ENCODE data around the gene CD4.

The CD4 gene

DNA sequence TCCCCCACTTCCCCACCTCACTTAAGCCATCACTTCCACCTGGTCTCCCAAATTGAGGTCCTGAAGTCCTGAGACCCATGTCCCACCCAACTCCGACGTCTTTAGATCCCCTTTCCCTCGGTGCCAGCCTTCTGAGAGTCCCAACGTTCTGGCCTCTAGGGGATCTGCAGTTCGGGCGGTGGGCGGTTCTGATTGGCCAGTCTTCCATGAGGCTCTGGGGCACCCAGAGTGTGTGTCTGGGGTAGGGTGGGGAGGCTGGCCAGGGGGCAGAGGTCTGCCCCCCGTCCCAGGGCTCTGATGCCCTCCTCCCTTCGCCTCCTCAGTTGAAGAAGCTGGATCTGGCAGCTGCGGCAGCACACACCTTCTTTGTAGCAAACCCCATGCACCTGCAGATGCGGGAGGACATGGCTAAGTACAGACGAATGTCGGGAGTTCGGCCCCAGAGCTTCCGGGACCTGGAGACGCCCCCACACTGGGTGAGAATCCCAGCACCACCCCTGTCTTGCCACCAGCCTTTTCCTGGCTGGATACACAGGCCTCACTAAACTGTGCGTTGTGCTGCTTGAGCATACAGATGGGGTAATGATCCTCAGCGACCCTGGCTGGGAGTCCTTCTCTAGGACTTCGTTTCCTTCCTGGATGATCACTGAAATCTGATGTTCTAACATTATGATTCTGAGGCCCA, 40.4 kb downstream of the CD4 start:
- no peak for DNase-seq

DNA sequence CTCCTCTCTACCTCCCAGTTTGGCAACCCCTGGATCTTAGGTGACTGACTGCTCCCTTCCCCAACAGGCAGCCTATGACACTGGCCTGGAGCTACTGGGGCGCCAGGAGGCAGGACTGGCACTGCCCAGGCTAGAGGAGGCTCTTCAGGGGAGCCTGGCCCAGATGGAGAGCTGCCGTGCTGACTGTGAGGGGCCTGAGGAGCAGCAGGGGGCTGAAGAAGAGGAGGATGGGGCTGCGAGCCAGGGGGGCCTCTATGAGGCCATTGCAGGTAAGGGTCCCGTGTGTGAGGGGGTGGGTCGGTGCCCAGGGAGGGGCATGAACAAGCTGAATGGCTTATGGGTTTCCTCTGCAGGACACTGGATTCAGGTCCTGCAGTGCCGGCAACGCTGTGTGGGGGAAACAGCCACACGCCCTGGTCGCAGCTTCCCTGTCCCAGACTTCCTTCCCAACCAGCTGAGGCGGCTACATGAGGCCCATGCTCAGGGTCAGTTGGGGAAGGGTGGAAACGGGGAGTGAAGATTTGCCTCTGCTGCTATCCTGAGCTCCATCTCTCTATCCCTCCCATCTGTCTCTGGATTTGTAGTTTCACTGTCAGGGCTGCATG, 41.1 kb downstream of the CD4 start:
- no peak for DNase-seq

DNA sequence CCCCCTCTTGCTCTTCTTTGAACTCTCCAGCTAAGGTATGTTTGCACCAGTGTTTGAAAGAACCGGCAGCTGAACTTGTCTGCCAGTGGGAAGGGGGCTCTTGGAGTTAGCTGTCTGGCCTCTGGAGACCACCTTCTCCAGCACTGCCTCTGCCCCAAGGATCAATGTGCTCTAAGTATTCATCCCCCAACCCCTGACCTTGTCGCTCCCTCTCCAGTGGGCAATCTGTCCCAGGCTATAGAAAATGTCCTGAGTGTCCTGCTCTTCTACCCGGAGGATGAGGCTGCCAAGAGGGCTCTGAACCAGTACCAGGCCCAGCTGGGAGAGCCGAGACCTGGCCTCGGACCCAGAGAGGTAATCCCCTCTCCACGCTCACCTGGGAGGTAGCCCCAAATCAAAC, 41.7 kb downstream of the CD4 start:
- no peak for DNase-seq

DNA sequence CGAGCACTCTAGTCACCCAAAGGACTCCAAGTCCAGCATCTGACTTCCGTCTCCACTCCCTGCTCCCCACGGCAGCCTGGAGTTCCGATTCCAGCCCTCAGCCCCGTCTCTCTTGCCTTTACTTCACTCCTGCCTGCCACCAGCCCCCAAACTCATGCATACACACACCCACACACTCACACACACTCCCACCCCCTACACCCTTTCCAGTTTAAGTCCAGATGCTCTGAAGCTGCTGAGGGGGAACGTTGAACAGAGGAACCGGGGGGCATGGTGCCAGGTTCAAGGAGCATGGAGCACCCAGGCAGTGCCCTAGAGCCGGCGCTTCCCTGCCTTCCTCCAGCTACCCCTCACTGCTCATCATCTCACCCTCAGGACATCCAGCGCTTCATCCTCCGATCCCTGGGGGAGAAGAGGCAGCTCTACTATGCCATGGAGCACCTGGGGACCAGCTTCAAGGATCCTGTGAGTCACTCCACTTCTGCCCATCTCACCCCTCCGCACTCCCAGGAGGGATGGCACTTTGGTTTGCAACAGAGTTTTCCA, 42.2 kb downstream of the CD4 start:
- no peak for DNase-seq

DNA sequence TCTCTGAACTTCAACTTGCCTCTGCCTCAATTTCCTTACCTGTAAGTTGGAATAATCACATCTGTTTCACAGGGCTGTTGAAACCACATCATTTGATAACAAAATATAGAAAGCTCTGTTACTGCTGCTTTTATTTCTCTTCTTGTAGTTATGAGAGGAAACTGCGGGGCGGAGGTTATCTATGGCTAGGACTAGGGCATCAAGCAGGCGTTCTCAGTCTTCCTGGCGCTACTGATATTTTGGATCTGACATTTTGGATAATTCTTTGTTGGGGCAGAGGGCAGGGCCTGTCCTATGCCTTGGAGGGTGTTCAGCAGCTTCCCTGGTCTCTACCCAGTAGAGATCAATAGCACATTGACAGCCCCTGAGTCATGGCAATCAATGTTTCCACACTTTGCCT, 42.8 kb downstream of the CD4 start:
- DNase-seq, result no peak

DNA sequence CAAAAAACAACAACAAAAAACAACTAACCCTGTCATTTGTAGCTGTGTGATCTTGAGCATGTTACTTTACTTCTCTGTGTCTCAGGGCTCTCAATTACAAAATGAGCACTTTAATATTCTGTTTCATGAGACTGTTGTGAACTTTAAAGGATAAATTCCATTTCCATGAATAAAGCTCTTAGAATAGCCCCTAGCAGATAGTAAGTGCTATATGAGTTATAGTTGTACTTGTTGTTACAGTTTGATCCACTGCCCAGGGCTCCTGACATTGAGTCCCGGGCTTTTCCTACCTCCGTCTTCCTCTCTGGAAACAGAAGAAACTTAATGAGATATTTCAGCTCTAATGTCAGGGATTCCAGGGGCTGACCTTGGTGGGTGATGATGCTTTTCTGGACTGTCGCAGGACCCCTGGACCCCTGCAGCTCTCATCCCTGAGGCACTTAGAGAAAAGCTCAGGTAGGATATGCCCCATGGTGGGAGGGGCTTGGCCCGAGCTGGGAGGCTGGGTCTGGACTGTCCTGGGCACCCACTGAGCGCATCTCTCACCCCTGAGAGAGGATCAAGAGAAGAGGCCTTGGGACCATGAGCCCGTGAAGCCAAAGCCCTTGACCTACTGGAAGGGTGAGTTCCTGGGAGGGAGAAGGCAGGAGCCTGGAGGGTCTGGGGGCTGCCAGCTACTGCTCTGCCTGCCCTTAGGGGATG, 44.0 kb downstream of the CD4 start:
- DNase-seq, result no peak

DNA sequence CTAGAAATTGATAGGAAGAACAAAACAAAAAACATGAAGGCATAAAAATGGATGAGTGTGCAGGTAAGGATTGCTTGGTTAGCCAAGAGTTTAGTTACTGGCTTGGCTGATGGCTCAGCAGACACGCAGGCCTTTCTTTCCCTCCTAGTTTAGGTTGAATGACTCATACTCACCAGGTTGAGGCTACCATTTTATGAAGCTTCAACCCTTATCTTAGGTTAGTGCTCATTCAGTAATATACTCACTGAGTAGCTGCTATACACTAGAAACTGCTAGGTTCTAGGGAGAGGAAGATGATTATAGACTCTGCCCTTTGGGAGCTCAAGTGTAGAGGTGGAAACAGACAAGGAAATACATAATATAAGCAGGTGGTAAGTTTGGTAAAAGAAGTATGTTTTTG, 44.9 kb downstream of the CD4 start:
- DNase-seq, result no peak

DNA sequence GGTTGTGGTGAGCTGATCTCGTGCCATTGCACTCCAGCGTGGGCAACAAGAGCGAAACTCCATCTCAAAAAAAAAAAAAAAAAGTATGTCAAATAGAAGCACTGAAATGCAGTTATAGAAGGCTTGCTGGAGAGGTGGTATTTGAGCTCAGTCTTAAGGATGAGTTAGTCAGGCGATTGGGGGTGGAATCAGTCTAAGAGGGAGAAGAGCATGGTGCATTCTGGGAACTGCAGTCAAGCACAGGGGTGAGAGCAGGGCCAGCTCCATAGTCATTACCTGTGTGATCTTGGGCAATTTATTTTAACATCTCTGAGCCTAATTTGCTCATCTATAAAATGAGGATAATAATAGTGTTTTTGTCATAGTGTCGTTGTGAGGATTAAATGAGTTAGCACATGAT, 45.5 kb downstream of the CD4 start:
- DNase-seq, result no peak

DNA sequence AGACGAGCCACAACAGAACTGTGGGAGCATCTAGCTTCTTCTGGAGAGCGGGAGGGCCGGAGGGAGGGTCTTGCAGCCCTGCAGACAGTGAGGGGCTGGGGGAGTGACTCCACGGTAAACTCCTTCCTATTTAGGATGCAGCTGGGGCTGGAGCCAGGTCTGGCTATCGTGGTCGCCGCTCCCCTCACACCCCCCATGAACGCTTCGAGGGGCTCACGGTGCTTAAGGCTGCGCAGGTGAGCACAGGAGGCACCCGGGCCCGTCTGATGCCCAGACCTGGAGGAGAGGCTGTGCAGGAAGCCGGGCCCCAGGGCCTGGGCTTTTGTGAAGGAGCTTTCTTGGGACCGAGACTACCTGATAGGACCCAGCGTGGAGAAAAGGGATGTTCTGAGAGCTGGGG, 47.5 kb downstream of the CD4 start:
- no peak for DNase-seq

DNA sequence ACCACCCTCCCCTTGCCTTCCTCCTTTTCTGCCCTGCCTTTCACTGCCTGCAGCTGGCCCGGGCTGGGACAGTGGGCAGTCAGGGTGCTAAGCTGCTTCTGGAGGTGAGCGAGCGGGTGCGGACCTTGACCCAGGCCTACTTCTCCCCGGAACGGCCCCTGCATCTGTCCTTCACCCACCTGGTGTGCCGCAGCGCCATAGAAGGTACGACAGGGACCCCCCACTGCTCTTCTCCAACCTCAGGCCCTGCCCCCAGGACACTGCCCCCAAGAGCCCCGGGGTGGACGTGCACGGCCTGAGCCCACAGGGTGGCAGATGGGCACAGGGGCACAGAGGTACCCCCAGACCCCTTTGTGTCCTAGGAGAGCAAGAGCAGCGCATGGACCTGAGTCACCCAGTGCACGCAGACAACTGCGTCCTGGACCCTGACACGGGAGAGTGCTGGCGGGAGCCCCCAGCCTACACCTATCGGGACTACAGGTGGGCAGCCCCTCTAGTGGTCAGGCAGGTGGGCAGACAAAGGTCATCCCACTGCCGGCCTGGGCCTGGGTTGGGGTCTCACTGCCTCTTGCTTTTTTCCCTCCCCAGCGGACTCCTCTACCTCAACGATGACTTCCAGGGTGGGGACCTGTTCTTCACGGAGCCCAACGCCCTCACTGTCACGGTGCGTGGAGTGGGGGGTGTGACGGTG, 48.2 kb downstream of the CD4 start:
- no peak for DNase-seq

DNA sequence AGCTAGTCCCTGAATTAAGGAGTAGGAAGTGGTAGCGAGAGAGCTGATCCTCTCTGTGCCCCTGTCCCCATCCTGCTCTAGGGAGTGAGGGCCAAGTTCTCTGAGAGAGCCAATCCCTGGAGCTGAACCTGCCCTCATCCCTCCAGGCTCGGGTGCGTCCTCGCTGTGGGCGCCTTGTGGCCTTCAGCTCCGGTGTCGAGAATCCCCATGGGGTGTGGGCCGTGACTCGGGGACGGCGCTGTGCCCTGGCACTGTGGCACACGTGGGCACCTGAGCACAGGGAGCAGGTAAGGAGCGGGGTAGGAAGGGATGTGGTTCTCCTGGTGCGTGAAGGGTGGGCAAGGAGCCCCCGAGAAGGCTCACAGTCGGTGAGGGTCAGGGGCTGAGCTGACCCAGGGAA, 49.5 kb downstream of the CD4 start:
- DNase-seq, result no peak

DNA sequence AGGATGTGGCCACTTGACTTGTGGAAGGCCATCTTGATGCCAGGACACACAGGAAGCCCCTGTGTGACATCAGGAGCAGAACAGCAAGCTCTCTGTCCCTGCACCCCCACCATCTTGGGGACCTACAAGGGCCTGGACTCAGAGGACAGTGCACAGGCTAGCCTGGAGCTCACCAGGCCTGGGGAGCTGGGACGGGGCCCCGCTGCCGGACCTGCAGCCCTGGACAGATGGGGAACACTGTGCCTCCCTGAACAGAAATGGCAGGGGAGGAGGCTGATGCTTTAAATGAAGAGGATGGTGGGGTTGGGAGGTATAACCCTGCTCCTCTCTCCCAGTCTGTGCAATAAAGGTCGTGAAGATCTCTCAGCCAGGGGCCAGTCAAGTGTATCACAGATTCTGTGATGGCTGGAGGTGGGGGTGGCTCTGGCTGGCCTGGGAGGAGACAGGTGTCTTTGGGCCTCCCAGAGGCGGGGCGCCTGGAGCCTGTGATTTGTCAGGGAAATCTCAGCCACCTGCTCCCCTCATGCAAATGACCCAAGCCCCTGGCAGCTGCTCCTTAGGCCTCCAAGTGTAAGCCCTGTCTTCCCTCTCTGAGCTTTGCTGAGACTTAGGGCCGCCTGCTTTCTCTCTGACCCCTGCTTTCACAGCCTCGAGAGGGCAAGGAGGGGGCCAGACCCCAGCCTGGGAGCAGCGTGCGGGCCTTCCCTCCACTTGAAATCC, 50.3 kb downstream of the CD4 start:
- DNase-seq, result no peak

DNA sequence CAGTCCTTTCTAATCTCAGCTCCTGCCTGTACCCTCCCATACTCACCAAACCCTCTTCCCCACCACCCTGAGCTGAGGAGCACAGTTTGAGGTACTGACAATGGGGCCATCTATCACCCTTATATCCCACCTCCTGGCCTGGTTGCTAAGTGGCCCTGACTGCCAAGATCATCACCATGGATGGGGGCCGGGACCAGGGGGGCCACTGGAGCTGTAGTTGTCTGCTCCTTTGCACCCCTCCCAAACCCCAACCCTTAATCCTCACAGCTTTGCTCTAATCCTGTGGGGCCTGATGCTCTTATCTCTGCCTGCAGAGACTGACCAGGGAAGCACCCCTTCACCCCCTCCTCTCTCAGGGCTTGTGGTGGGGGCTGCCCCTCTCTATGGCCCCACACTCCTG, 51.0 kb downstream of the CD4 start:
- DNase-seq, result no peak

DNA sequence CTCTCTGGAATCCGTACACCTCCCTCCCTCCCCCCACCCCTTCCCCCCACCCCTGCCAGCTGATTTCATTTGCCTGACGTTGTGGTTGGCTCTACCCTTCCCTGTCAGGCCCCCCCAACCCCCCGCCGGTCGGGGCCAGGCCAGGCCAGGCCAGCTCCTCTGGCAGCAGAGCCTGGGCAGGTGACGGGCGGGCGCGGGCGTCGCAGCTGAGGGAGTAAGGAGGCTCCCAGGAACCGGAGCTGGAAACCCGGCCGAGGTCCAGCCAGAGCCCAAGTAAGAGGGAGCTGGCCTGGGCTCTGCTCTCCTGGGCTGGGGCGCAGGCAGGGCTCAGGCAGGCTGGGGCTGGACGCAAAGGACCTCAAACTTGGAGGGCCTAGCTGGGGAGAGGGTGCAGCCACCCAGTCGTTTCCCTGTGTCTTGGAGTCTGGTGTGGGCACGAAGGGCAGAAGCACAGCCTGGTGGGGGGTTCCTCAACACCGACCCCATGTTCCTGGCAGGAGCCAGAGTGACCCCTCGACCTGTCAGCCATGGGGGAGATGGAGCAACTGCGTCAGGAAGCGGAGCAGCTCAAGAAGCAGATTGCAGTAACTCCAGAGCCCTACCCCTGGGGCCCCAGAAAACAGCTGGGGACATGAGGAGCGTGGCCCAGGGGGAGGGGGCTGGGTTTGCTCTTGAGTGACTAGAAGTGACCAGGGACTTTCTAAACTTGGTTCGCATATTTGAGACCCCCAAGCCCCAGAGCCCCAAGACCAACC, 51.6 kb downstream of the CD4 start, which contains the start of gene GNB3:
TSS of gene GNB3 (plus strand) at position 165 of the 755 bp plus-strand sequence. CDS start at position 528, 363 bp downstream.
- no peak for DNase-seq

DNA sequence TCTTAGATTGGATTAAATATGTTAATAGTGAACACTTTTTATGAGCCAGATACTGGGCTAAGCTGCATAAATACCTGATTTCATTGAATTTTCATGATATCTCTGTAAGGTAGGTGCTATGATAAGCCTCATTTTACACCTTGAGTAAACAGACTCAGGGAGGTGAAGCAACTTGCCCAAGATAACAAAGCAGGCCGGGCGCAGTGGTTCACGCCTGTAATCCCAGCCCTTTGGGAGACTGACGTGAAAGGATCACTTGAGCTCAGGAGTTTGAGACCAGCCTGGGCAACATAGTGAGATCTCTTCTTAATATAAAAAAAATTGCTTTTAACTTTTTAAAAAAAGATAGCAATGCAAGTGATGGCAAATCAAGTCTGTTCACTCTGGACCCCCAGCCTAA, 52.7 kb downstream of the CD4 start:
- DNase-seq, result no peak

DNA sequence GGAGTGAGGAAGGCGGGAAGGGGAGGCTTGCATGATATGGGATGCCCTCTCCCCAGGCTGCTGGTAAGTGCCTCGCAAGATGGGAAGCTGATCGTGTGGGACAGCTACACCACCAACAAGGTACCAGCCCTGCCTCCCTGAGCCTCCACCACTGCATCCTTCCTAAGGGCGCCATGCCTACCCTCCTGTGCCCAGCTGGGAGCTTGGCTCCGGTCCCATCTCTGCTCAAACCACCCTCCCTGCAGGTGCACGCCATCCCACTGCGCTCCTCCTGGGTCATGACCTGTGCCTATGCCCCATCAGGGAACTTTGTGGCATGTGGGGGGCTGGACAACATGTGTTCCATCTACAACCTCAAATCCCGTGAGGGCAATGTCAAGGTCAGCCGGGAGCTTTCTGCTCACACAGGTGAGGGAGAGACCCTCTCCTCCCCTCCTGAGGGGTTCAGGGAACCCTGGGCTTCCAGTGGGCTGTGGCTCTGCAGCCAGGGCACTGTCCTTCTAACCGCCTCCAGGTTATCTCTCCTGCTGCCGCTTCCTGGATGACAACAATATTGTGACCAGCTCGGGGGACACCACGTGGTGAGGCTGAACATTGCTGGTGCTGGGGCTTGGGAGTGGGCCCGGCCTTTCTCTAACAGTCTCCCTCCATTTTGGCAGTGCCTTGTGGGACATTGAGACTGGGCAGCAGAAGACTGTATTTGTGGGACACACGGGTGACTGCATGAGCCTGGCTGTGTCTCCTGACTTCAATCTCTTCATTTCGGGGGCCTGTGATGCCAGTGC, 54.0 kb downstream of the CD4 start:
- DNase-seq, result no peak

DNA sequence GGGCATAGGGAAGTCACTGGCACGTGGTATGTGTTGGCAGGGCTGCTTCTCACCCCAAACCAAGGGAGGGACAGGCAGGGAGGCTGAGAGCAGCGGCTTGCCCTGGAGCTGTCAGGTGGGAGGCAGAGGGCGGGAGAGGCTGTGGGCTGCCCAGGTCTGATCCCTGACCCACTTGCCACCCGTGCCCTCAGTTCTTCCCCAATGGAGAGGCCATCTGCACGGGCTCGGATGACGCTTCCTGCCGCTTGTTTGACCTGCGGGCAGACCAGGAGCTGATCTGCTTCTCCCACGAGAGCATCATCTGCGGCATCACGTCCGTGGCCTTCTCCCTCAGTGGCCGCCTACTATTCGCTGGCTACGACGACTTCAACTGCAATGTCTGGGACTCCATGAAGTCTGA, 56.1 kb downstream of the CD4 start:
- no peak for DNase-seq

DNA sequence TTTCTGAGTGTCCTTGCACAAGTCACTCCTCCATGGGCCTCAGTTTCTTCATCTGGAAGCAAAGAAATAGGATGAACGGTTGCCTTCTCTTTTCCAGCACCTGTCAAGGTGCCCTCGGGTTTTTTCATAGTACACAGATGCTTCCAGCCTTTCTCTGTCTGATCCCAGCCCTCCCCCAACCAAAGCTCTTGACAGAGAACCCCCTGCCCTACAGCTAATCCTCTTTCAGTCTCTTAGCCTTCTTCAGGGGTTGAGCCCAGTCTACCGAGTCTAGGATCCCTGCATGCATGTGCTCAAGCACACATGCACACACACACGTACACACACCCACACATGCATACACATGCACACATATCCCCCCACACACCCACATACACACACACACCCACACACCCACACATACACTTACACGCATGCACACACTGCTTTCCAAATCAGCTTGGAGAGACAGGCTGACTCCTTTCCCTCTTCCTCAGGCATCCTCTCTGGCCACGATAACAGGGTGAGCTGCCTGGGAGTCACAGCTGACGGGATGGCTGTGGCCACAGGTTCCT, 57.1 kb downstream of the CD4 start:
- no peak for DNase-seq

DNA sequence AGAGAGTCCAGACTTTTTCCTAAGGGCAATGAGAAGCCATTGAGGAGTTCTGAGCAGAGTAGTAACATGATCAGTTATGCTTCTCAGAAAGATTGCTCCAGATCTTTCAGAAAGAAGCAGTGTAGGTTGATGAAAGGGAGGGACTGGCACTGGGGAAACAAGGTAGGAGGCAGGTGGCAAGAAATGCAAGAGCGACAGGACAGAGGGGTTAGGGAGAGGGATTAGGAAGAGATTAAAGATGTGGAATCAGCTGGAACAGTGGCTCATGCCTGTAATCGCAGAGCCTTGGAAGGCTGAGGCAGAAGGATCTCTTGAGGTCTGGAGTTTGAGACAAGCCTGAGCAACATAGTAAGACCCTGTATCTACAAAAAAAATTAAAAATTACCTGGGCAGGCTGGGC, 58.3 kb downstream of the CD4 start:
- DNase-seq, result no peak

DNA sequence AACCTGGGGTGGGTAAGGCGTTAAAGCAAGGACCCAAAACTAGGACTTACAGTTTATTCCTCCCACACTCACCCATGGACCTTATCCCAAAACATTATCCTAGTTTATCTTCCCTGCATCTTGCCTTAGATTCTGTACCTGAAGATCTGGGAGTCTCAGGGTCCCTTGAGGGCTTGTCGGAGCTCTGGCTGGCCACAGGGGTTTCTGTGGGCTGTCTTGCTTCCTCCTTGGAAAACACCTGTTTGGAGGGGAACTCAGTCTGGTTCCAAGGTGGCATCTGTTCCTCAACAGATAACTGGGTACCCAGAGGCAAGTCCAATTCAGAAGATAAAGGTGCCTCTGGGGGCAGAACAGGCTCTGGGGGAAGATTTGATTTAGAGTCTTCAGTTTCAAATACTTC, 60.1 kb downstream of the CD4 start:
- DNase-seq, result no peak
